Fibroblast of upper back skin (primary cell): ENCODE data around the gene FH.

Experiments
- DNase-seq: peaks from one replicate; pipeline ENCODE4 v3.0.0-alpha.2; 2013

The FH gene

DNA sequence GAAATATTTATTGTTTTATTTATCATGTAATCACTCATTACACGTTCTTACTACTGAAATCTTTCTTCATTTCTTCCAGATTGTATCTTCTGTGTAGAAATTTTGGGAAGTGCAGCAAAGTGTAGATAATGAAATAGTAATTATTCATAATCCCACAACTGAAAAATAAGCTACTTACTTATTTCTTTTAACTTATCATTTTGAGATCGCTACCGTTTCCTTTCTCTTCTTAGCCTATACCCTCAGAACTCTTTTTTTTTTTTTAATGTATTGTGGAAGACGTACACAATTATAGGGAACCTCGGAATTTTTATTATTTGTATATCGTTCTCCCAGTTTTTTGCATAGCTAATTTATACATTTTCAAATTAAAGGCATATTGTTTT, 518 bp upstream of the FH start:
- DNase-seq: no peak

- peak; percentile 10 for DNase-seq
These were observed 863 bp downstream of the FH start for GRCh38 chr1:241518476-241519307.

- no peak for DNase-seq
These were observed 6.2 kb downstream of the FH start for GRCh38 chr1:241513378-241513777.

DNA sequence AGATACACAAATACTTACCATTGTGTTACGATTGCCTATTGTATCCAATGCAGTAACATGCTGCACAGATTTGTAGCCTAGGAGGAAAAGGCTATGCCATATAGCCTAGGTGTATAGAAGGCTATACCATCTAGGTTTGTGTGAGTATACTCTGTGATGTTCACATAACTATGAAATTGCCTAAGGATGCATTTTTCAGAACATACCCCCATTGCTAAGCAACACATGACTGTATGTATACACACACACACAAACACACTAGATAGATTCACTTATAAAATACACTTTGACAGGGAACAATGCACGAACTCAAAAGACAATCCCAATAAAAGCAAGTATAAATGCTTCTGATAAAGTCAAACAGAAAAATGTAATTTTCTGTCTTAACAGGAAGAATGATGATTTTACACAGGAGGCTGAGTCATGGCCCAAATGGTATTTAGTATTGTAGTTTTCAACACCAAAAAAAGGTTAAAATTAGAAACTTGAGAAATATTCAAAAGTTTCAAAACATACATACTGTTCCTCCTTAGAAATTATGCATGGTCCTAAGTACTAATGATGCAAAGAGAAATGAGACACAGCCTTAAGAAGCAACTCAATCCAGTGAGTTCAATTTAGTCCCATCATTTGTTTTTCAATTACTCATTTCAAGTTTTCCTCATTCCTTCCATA, 12.2 kb downstream of the FH start:
- DNase-seq: peak; percentile 28

GRCh38 chr1:241503444-241503843, 16.1 kb downstream of the FH start:
- no peak for DNase-seq

- DNase-seq: peak; percentile 39
These were observed 19.6 kb downstream of the FH start for GRCh38 chr1:241499910-241500309.

DNA sequence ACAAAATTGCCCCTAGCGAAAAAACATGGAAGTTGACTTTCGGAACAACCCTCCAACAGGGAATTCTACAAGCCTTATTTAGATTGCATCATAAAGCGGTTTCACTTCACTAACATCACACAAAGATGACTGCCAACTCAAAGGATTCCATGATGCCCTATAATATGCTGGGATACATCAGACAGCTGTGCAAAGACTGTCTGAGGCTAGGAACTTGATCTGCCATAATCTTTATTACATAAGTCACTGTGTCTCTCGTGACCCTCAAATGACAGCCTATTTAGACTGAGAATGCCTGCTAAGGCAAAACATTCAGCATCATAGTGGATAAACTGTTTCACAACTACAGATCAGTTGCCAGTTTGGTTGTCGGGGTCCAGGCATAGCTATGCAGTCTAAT, 23.8 kb downstream of the FH start:
- no peak for DNase-seq

GRCh38 chr1:241488739-241489138, 30.8 kb downstream of the FH start:
- no peak for DNase-seq

DNA sequence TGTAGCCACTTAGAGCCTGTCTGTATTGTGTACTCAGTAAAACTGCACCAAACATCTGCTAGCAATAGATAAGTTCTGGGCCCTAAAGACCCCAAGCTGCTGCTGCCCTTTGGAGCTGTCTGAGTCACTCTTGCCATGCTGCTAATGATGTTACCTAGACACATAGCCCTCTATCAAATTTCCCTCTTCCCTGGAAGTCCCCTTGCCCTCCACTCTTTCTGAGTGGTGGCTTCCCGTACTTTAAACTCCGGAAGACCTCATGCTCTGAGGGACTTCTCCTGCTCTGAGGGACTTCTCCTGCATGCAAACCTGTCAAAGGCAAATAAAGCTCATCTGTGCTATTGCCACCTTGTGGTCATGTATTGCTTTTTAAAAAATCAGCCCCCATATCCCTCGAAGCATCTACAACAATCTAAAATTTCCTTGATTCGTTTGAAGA, 34.0 kb downstream of the FH start:
- peak; percentile 14 for DNase-seq

GRCh38 chr1:241485145-241485544, 34.4 kb downstream of the FH start:
- DNase-seq: no peak

DNA sequence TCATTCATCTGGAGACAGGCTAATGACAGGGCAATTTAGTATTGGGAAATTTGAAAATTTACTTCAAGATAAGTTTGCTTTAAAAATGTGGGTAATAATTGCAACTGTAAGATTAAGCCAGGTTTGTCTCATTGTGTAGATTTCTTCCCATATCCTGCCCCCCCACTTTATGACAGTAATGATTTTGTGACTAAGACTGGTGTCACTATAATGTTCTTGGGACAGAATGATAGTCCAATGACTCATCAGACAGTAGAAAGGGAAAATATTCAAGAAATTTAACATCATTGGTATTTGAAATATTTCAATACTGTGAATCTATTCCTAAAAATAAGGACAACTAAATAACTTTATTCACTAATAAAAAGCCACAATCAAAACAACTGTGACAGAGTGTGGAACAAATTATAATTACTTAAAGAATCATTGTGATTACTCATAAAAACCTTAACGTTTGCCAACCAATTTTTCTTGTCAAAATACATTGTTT, 36.7 kb downstream of the FH start:
- peak; percentile 83 for DNase-seq

- no peak for DNase-seq
These were observed 40.3 kb downstream of the FH start for GRCh38 chr1:241479294-241479693.

DNA sequence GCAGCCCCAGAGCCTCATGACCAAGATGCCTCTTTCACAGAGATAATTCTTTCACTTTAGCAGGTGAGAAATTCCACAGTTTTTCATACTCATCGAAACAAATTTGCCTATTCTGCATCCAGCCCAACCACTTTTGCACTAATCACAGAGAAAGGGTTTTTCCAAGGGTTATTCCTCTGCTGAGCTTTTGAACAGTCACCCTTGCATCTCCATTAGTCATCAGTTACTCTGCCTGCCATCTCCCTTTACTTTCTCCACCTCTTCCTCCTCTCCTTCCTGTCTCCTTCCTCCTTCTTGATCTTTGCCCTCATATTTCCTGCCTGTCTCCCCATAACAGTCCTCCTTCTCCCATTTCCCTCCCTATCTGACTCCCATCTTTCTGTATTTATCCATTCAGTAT, 43.9 kb downstream of the FH start:
- peak; percentile 5 for DNase-seq

GRCh38 chr1:241473026-241473425, 46.5 kb downstream of the FH start:
- DNase-seq: no peak

- DNase-seq: no peak
These were observed 48.5 kb downstream of the FH start for GRCh38 chr1:241470908-241471590.

DNA sequence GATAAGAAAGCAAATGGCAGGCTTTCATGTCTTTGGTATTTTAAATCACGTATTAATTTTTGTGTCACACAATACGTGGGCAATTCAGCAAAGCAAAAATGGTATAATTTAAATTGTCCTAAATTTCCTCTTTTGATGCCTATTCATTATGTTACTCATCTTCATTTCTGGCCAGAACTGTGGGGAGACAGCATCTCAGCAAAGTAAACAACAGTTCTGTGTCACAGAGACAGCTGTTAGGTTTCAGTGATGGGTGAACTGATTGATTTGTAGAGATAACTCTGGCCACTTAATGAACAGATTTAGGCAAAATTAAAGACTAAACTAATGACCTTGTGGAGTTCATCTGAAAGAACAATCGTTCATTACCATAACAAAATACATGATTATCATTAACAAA, 49.2 kb downstream of the FH start:
- no peak for DNase-seq

GRCh38 chr1:241465673-241466072, 53.9 kb downstream of the FH start:
- no peak for DNase-seq

GRCh38 chr1:241464985-241465384, 54.6 kb downstream of the FH start:
- DNase-seq: no peak

DNA sequence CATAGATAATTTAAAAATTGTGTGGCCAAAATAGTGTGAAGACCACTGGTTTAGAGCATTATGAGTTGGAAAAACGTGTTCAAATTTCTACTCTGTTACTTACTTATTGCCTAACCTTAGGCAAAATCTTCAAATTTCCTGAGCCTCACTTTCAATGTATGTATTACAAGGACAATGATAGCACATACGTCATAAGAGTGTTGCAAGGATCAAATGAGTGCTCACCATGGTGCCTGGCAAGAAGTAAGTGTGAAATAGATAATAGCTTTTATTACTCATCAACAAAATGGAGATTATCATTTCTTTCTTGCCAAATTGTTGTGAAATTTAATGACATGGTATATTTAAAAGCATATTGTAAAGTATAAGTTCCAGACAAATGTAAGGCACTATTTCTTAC, 57.2 kb downstream of the FH start:
- no peak for DNase-seq

- no peak for DNase-seq
These were observed 59.3 kb downstream of the FH start for GRCh38 chr1:241460098-241460873.

GRCh38 chr1:241459186-241459802, 60.3 kb downstream of the FH start:
- no peak for DNase-seq

DNA sequence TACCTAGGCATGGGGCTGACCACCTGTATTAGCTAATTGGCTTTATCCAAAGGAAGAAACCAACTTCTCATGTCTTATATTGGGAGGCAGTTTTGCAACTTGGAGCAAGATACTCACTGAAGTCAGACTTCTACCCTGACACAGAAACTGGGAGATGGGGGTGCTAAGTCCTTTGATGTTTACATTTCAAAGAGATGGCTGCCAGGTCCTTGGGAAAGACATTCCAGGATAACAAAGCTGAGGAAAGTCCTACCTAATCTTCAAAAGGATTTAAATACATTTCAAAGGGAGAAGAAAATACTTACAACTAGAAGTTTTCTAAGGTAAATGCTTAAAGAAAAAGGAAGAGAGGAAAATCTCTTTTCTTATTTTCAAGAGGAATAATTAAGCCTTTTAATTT, 62.1 kb downstream of the FH start:
- DNase-seq: no peak
